Measurements from ENCODE around the gene MBD5. TPM values are rescaled to one million over a fixed set of nuclear protein-coding genes. Genes with fewer than 3 reads are reported as not detected.

MBD5 gene
- polyA plus RNA-seq, 1 of the 3 experiments (the other 2 are of a cell fraction): 7.4 TPM

DNA sequence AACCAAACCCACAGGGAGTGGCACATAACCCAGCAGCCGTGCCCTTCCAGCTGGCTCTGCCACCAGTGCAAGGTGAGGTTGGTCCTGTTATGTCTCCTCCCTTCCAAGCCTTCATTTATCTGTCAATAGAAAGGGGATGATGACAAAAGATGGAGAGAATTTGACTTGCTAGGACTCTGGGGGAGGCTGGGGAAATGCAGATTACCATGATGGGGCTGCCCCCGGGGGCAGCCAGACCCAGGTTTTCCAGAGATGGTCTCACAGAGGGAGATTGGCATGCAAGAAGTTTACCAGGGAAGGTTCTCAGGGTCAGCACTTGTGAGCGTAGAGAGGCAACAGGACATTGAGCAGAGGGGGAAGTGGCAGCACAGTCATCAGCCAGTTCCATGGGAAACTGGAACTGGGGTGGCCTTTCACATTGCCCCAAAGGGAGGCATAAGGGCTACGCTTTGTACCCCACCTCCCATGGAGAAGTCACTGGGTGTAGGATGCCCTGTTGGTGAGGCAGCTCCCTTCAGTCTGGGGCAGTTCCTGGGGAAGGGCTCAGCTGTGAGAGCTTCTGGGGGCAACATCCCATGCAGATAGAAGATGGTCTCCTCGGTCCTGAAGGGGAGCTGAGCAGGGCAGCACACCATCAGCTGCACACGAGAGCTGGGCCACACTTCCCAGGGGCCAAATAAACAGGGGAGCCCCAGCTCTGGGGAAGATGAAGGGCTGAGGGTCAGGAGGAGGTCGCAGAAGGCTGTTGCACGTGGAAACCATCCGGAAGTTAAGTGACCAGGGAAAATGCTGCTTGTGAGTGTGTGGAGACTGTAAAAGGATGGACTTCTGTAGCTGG lies 505.8 kb downstream of the MBD5 start:
- H3K27me3 ChIP-seq (ENCODE audit: insufficient read depth): no peaks in the 10 kb centered on the region
- no peaks in the 10 kb centered on the region for H3K79me2 ChIP-seq (ENCODE audit: insufficient read depth)
- WGBS (ENCODE audit: low lambda C conversion rate): 55% methylated on average over 8 of the region's 9 CpGs
- POLR2A ChIA-PET: no interaction called here
- no peaks in the 10 kb centered on the region for H4K20me1 ChIP-seq (ENCODE audit: insufficient read depth)
- no peak overlapping the region for H2AFZ ChIP-seq (ENCODE audit: low read depth)
- H3K4me2 ChIP-seq: no peak overlapping the region
- CTCF ChIA-PET: interaction anchor here (0.8 to 2.1 kb wide), 2 partner anchors 17 to 537 kb away, joined by 3 to 11 read pairs; no protein-coding TSS in a partner anchor
- H3K9ac ChIP-seq: no peak overlapping the region
- DNase-seq: no peak
- no peaks in the 10 kb centered on the region for H3K9me2 ChIP-seq
- no peak overlapping the region for H3K27ac ChIP-seq (ENCODE audit: low read depth in 2 of 2, low read length in 1 of 2)
- no peak for TF ChIP-seq MXI1 (IDR thresholded peaks at IDR 0.05; ENCODE audit: low read depth, low read length)
- TF ChIP-seq, protein P1, sequence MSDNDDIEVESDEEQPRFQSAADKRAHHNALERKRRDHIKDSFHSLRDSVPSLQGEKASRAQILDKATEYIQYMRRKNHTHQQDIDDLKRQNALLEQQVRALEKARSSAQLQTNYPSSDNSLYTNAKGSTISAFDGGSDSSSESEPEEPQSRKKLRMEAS (IDR thresholded peaks at IDR 0.05; ENCODE audit: low read depth): no peak
- TF ChIP-seq GABPA (IDR thresholded peaks at IDR 0.05; ENCODE audit: low read depth): no peak
- no peak for TF ChIP-seq SIN3A (IDR thresholded peaks at IDR 0.05; ENCODE audit: borderline replicate concordance, low read depth, low read length)
- TF ChIP-seq FOSL2 (IDR thresholded peaks at IDR 0.05; ENCODE audit: borderline replicate concordance, low read depth): no peak
- no peak for TF ChIP-seq RAD21 (IDR thresholded peaks at IDR 0.05; ENCODE audit: low read length)
- no peaks in the 10 kb centered on the region; a peak in 1 of 4 replicates for H3K4me1 ChIP-seq (ENCODE audit: control insufficient read depth in 1 of 2, insufficient read depth in 2 of 2, low read depth in 1 of 2, low read length in 1 of 2)
- no peaks in the 10 kb centered on the region for H3K9me3 ChIP-seq
- H3K4me3 ChIP-seq (ENCODE audit: low read depth in 2 of 2, low read length in 1 of 2): no peak overlapping the region
- no peaks in the 10 kb centered on the region for H3K36me3 ChIP-seq (replicated peaks in 1 of 2; ENCODE audit: control insufficient read depth in 1 of 2, insufficient read depth in 2 of 2, low read length in 1 of 2)
- H3F3A ChIP-seq (replicated peaks; ENCODE audit: insufficient read depth): no peaks in the 10 kb centered on the region

DNA sequence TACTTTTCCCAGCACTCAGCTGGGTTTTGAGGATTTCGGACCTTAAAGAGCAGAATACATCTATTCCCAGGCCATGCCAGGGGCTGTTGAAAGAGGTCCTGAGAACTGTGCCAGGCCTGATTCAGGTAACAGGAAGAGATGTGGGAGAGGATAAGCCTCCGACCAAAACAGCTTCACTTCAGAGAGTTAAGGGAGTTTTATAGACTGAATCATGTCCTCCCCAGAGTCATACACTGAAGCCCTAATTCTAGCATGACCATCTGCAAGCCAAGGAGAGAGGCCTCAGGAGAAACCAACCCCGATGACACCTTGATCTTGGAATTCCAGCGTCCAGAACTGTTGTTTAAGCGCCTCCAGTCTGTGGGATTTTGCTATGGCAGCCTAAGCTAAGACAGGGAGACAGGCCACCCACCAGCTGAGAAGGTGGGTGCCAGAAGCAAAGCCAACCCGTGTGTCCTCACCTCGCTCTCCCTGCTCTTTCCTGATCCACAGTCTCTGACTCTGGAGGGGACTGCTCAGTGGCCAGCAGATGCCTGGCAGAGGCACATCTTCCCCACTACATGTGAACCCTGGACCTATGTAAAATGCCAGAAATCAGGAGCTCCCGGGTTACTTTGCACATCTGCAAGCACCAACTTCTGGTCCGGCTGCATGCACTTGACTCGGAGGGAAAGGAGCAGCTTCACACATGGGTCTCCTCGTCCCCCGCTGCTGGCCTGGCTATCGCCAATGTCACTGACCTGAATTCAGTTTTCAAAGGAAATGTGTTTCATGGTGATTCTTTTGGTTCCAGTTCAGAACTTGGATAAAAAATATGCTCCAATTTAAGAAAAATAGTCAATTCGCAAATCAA lies 506.8 kb downstream of the MBD5 start:
- H3K4me1 ChIP-seq (ENCODE audit: control insufficient read depth in 1 of 2, insufficient read depth in 2 of 2, low read depth in 1 of 2, low read length in 1 of 2): no peaks in the 10 kb centered on the region; a peak in 1 of 4 replicates
- H3K27me3 ChIP-seq (ENCODE audit: insufficient read depth): no peaks in the 10 kb centered on the region
- H4K20me1 ChIP-seq (ENCODE audit: insufficient read depth): no peaks in the 10 kb centered on the region
- no peak for DNase-seq
- no peak overlapping the region for H3K27ac ChIP-seq (ENCODE audit: low read depth in 2 of 2, low read length in 1 of 2)
- WGBS (ENCODE audit: low lambda C conversion rate): 79% methylated on average over 13 of the region's 14 CpGs
- H3K9me3 ChIP-seq: no peaks in the 10 kb centered on the region
- H3K4me3 ChIP-seq (ENCODE audit: low read depth in 2 of 2, low read length in 1 of 2): no peak overlapping the region
- H3K4me2 ChIP-seq: no peak overlapping the region
- no peaks in the 10 kb centered on the region for H3K9me2 ChIP-seq
- H2AFZ ChIP-seq (ENCODE audit: low read depth): no peak overlapping the region
- POLR2A ChIA-PET: no interaction called here
- TF ChIP-seq TAF1 (IDR thresholded peaks at IDR 0.05; ENCODE audit: borderline replicate concordance, low read depth, low read length) (no peak), RFX5 (IDR thresholded peaks at IDR 0.05; ENCODE audit: low read length) (no peak)
- TF ChIP-seq, protein P1 (IDR thresholded peaks at IDR 0.05; ENCODE audit: low read depth): no peak
- no peaks in the 10 kb centered on the region for H3K36me3 ChIP-seq (replicated peaks in 1 of 2; ENCODE audit: control insufficient read depth in 1 of 2, insufficient read depth in 2 of 2, low read length in 1 of 2)
- H3F3A ChIP-seq (replicated peaks; ENCODE audit: insufficient read depth): no peaks in the 10 kb centered on the region
- CTCF ChIA-PET: interaction anchor here (0.7 to 2.1 kb wide), 2 partner anchors 10 to 18 kb away, joined by 3 to 11 read pairs; no protein-coding TSS in a partner anchor
- H3K79me2 ChIP-seq (ENCODE audit: insufficient read depth): no peaks in the 10 kb centered on the region
- no peak overlapping the region for H3K9ac ChIP-seq

Measured in SK-N-SH (cell line).